A673 (cell line): ENCODE measurements around the gene SLC34A2. TPM values are rescaled to one million over a fixed set of nuclear protein-coding genes. Genes with fewer than 3 reads are reported as not detected.

Experiments used
- BruUV-seq: library from RNA; stranded (reverse); fragments of 400-500 nt; replicated peaks from 2 replicates; lab custom pipeline; 2021; lab: Mats Ljungman, UMichigan
- CTCF ChIA-PET: fragments of 300-600 bp; sonication (Branson Sonifier 250); formaldehyde crosslinking; loops from one replicate; lab custom pipeline; 2022; ENCODE audit warnings: antibody characterized with exemption; lab: Charles Lee
- POLR2A ChIA-PET: fragments of 300-600 bp; sonication (Branson Sonifier 250); formaldehyde crosslinking; loops from one replicate; lab custom pipeline; 2022; ENCODE audit warnings: antibody characterized with exemption; ENCODE audit not compliant: low non-redundant PET; lab: Charles Lee
- DNase-seq: peaks from one replicate; pipeline ENCODE4 v3.0.0-alpha.2; 2015; ENCODE audit warnings: low spot score
- H3K27ac ChIP-seq: fragments of 200-600 bp; sonication (generic); 2 replicates; pipeline ENCODE4 v1.5.1; 2016; ENCODE audit warnings: mixed run types, low read depth, mild to moderate bottlenecking, mixed read lengths, antibody characterized with exemption, low read length; ENCODE audit not compliant: poor library complexity, severe bottlenecking
- H3K27me3 ChIP-seq: fragments of 200-600 bp; sonication (generic); replicated peaks from 2 replicates; pipeline ENCODE4 v1.6.1; 2017; ENCODE audit warnings: mixed run types, low read depth, mild to moderate bottlenecking, mixed read lengths, antibody characterized with exemption, low read length; ENCODE audit not compliant: insufficient read depth, poor library complexity
- H3K36me3 ChIP-seq: fragments of 200-600 bp; sonication (generic); 2 replicates; pipeline ENCODE4 v1.6.1; 2016; ENCODE audit warnings: mixed run types, mild to moderate bottlenecking, mixed read lengths, antibody characterized with exemption, low read length; ENCODE audit not compliant: insufficient read depth, poor library complexity, severe bottlenecking
- H3K4me1 ChIP-seq: fragments of 200-600 bp; sonication (generic); 2 replicates; pipeline ENCODE4 v1.6.1; 2017; ENCODE audit warnings: mixed run types, mild to moderate bottlenecking, mixed read lengths, antibody characterized with exemption, low read length; ENCODE audit not compliant: insufficient read depth, poor library complexity, severe bottlenecking
- H3K4me3 ChIP-seq: fragments of 200-600 bp; sonication (generic); 2 replicates; pipeline ENCODE4 v1.5.1; 2016; ENCODE audit warnings: low read depth, mixed run types, mild to moderate bottlenecking, mixed read lengths, low read length; ENCODE audit not compliant: poor library complexity, severe bottlenecking
- H3K9me3 ChIP-seq: fragments of 200-600 bp; sonication (generic); 2 replicates; pipeline ENCODE4 v1.6.1; 2016; ENCODE audit warnings: mixed run types, low read depth, mild to moderate bottlenecking, mixed read lengths, antibody characterized with exemption, low read length; ENCODE audit not compliant: poor library complexity, severe bottlenecking
- CTCF ChIP-seq: fragments of 300-800, 200-600 bp; sonication (generic); conservative IDR thresholded peaks from 2 replicates; pipeline ENCODE4 v1.5.1; 2017; ENCODE audit warnings: low read depth, mild to moderate bottlenecking, antibody characterized with exemption, low read length, moderate library complexity, mixed read lengths
- EZH2 ChIP-seq: fragments of 200-600 bp; sonication (generic); IDR thresholded peaks from 2 replicates; pipeline ENCODE4 v1.6.1; 2017; ENCODE audit warnings: borderline replicate concordance, low read depth, mild to moderate bottlenecking, mixed read lengths, antibody characterized with exemption, low read length; ENCODE audit not compliant: poor library complexity, severe bottlenecking
- intact Hi-C: fragments of 100-400 bp; cut with micrococcal nuclease; formaldehyde crosslinking; loops from one replicate; pipeline ENCODE4 v1.10.0; 2022; ENCODE audit not compliant: unreplicated experiment
- total RNA-seq: library from RNA; stranded (reverse); gene quantifications from 2 replicates; pipeline ENCODE4 v1.2.3, GENCODE V29; 2021

Gene SLC34A2
- total RNA-seq, 1 experiment from 2014 or later, result 0.06 TPM

GRCh38 chr4:25662306-25662705 lies 6.7 kb downstream of the SLC34A2 start:
- H3K27me3 ChIP-seq, result no peaks in the 10 kb centered on the region
- CTCF ChIA-PET, result no interaction called here
- no peaks in the 10 kb centered on the region for H3K9me3 ChIP-seq
- intact Hi-C loops, result no loop called here
- no TSS peak for BruUV-seq
- POLR2A ChIA-PET, result interaction anchor here (0.6 kb wide), 1 partner anchor 138 kb away, joined by 15 read pairs; no protein-coding TSS in a partner anchor
- no peaks in the 10 kb centered on the region for H3K36me3 ChIP-seq
- TF ChIP-seq EZH2 (no peak), CTCF (no peak)
- H3K4me1 ChIP-seq, result no peaks in the 10 kb centered on the region
- DNase-seq, result no peak
- no peak overlapping the region for H3K27ac ChIP-seq
- H3K4me3 ChIP-seq, result no peak overlapping the region

- H3K27me3 ChIP-seq, result no peaks in the 10 kb centered on the region
- H3K4me1 ChIP-seq, result no peaks in the 10 kb centered on the region
- no peak overlapping the region for H3K27ac ChIP-seq
- no peak overlapping the region for H3K4me3 ChIP-seq
- no TSS peak for BruUV-seq
- H3K9me3 ChIP-seq, result no peaks in the 10 kb centered on the region
- intact Hi-C loops, result no loop called here
- POLR2A ChIA-PET, result no interaction called here
- CTCF ChIA-PET, result no interaction called here
- DNase-seq, result no peak
- no peaks in the 10 kb centered on the region for H3K36me3 ChIP-seq
- TF ChIP-seq CTCF, result no peak
- no peak for TF ChIP-seq EZH2
Observed at GRCh38 chr4:25663781-25664180, 8.1 kb downstream of the SLC34A2 start.

GRCh38 chr4:25666031-25666630 lies 10.5 kb downstream of the SLC34A2 start:
- DNase-seq, result no peak
- H3K36me3 ChIP-seq, result no peaks in the 10 kb centered on the region
- TF ChIP-seq CTCF (no peak), EZH2 (no peak)
- H3K4me3 ChIP-seq, result no peak overlapping the region
- H3K4me1 ChIP-seq, result no peaks in the 10 kb centered on the region
- no peaks in the 10 kb centered on the region for H3K9me3 ChIP-seq
- no TSS peak for BruUV-seq
- CTCF ChIA-PET, result no interaction called here
- no peak overlapping the region for H3K27ac ChIP-seq
- POLR2A ChIA-PET, result no interaction called here
- no peaks in the 10 kb centered on the region for H3K27me3 ChIP-seq
- intact Hi-C loops, result no loop called here
